Muscle layer of colon (tissue), 2 donors: Measurements from ENCODE around the gene KCNJ1.
A peak's percentile ranks its signal among the peaks of the same experiment; 100 is the strongest.

Experiments
- H3K27ac ChIP-seq: one replicate; pipeline ENCODE4 v1.7.0; 2013; ENCODE audit warnings: low read depth, mild to moderate bottlenecking, low read length, moderate library complexity
- H3K27me3 ChIP-seq, 2 donors: one replicate each; pipeline ENCODE4 v1.7.0; 2013; ENCODE audit warnings: low read length in 2 of 2, mild to moderate bottlenecking in 2 of 2; ENCODE audit not compliant: insufficient read depth in 2 of 2, control insufficient read depth in 1 of 2
- H3K36me3 ChIP-seq: one replicate; pipeline ENCODE4 v1.7.0; 2013; ENCODE audit warnings: mild to moderate bottlenecking, low read length; ENCODE audit not compliant: insufficient read depth
- H3K4me1 ChIP-seq: one replicate; pipeline ENCODE4 v1.7.0; 2013; ENCODE audit warnings: mild to moderate bottlenecking, low read length; ENCODE audit not compliant: insufficient read depth
- H3K4me3 ChIP-seq, 2 donors: one replicate each; pipeline ENCODE4 v1.7.0; 2013; ENCODE audit warnings: low read length in 2 of 2, low read depth in 1 of 2, mild to moderate bottlenecking in 1 of 2, moderate library complexity in 1 of 2
- H3K9ac ChIP-seq: one replicate; pipeline ENCODE4 v1.7.0; 2013; ENCODE audit warnings: low read length
- H3K9me3 ChIP-seq: one replicate; pipeline ENCODE4 v1.7.0; 2013; ENCODE audit warnings: mild to moderate bottlenecking, low read length
- donor health status: abdominal sarcoma.
- donor health status: Adenocarcinoma of cecum.

Gene KCNJ1

GRCh38 chr11:128890216-128890542 lies 23.1 kb upstream of the KCNJ1 start:
- Histone ChIP-seq H3K9me3 (no peaks in the 10 kb centered on the region), H3K27me3 (peaks cover 11 to 23% of the 10 kb centered on the region in 2 donors), H3K4me1 (peaks cover 5% of the 10 kb centered on the region), H3K9ac (no peak overlapping the region), H3K27ac (no peak overlapping the region), H3K36me3 (no peaks in the 10 kb centered on the region), H3K4me3 (peak overlapping the region in 1 of 2 donors; percentile 32)

- no peak overlapping the region for H3K9ac ChIP-seq
- H3K4me1 ChIP-seq: peaks cover 5% of the 10 kb centered on the region
- no peaks in the 10 kb centered on the region for H3K36me3 ChIP-seq
- no peak overlapping the region for H3K4me3 ChIP-seq
- no peaks in the 10 kb centered on the region for H3K9me3 ChIP-seq
- H3K27me3 ChIP-seq: peaks cover 11 to 23% of the 10 kb centered on the region in 2 donors
- H3K27ac ChIP-seq: no peak overlapping the region
These were observed 22.6 kb upstream of the KCNJ1 start for GRCh38 chr11:128889657-128890213.

- H3K4me3 ChIP-seq: no peak overlapping the region
These were observed 21.2 kb upstream of the KCNJ1 start for GRCh38 chr11:128888034-128888985.

GRCh38 chr11:128886406-128887124 lies 19.5 kb upstream of the KCNJ1 start:
- Histone ChIP-seq H3K27ac (no peak overlapping the region), H3K9ac (no peak overlapping the region), H3K4me3 (no peak overlapping the region), H3K27me3 (peaks cover 11 to 20% of the 10 kb centered on the region in 2 donors), H3K4me1 (peaks cover 5% of the 10 kb centered on the region), H3K36me3 (no peaks in the 10 kb centered on the region), H3K9me3 (no peaks in the 10 kb centered on the region)

More at GRCh38 chr11:128888034-128888985, 21.2 kb upstream of the KCNJ1 start:
- Histone ChIP-seq H3K36me3 (no peaks in the 10 kb centered on the region), H3K27me3 (peaks cover 11 to 23% of the 10 kb centered on the region in 2 donors), H3K9ac (no peak overlapping the region), H3K4me1 (peaks cover 5% of the 10 kb centered on the region), H3K27ac (no peak overlapping the region), H3K9me3 (no peaks in the 10 kb centered on the region)

- H3K9ac ChIP-seq: no peak overlapping the region
- no peak overlapping the region for H3K27ac ChIP-seq
- H3K36me3 ChIP-seq: no peaks in the 10 kb centered on the region
- H3K27me3 ChIP-seq: peaks cover 6 to 7% of the 10 kb centered on the region in 2 donors
- H3K4me3 ChIP-seq: no peak overlapping the region
- no peaks in the 10 kb centered on the region for H3K9me3 ChIP-seq
- H3K4me1 ChIP-seq: no peaks in the 10 kb centered on the region
These were observed 17.7 kb upstream of the KCNJ1 start for GRCh38 chr11:128884703-128885338.

- H3K27ac ChIP-seq: no peak overlapping the region
- H3K4me3 ChIP-seq: no peak overlapping the region
- peaks cover 0 to under 1% of the 10 kb centered on the region in 2 donors for H3K27me3 ChIP-seq
- H3K36me3 ChIP-seq: no peaks in the 10 kb centered on the region
- no peaks in the 10 kb centered on the region for H3K9me3 ChIP-seq
- no peaks in the 10 kb centered on the region for H3K4me1 ChIP-seq
- H3K9ac ChIP-seq: no peak overlapping the region
These were observed 17.0 kb upstream of the KCNJ1 start for GRCh38 chr11:128884054-128884453.

GRCh38 chr11:128882451-128882850 lies 15.4 kb upstream of the KCNJ1 start:
- no peaks in the 10 kb centered on the region for H3K4me1 ChIP-seq
- H3K9me3 ChIP-seq: no peaks in the 10 kb centered on the region

GRCh38 chr11:128881221-128881620 lies 14.1 kb upstream of the KCNJ1 start:
- H3K4me3 ChIP-seq: no peak overlapping the region
- H3K9ac ChIP-seq: no peak overlapping the region
- H3K27ac ChIP-seq: no peak overlapping the region
- no peaks in the 10 kb centered on the region for H3K36me3 ChIP-seq
- H3K9me3 ChIP-seq: no peaks in the 10 kb centered on the region
- H3K4me1 ChIP-seq: no peaks in the 10 kb centered on the region
- no peaks in the 10 kb centered on the region for H3K27me3 ChIP-seq

More at GRCh38 chr11:128882451-128882850, 15.4 kb upstream of the KCNJ1 start:
- Histone ChIP-seq H3K9ac (no peak overlapping the region), H3K27ac (no peak overlapping the region), H3K36me3 (no peaks in the 10 kb centered on the region), H3K4me3 (no peak overlapping the region), H3K27me3 (no peaks in the 10 kb centered on the region)

GRCh38 chr11:128879817-128880216 lies 12.7 kb upstream of the KCNJ1 start:
- no peak overlapping the region for H3K4me3 ChIP-seq
- H3K4me1 ChIP-seq: no peaks in the 10 kb centered on the region
- H3K36me3 ChIP-seq: no peaks in the 10 kb centered on the region
- no peak overlapping the region for H3K27ac ChIP-seq
- no peaks in the 10 kb centered on the region for H3K27me3 ChIP-seq
- no peaks in the 10 kb centered on the region for H3K9me3 ChIP-seq
- H3K9ac ChIP-seq: no peak overlapping the region

- H3K9me3 ChIP-seq: no peaks in the 10 kb centered on the region
- no peaks in the 10 kb centered on the region for H3K4me1 ChIP-seq
- H3K36me3 ChIP-seq: no peaks in the 10 kb centered on the region
- H3K27me3 ChIP-seq: no peaks in the 10 kb centered on the region
- no peak overlapping the region for H3K9ac ChIP-seq
- H3K27ac ChIP-seq: no peak overlapping the region
- no peak overlapping the region for H3K4me3 ChIP-seq
These were observed 11.4 kb upstream of the KCNJ1 start for GRCh38 chr11:128878455-128878854.

- no peaks in the 10 kb centered on the region for H3K4me1 ChIP-seq
- H3K36me3 ChIP-seq: no peaks in the 10 kb centered on the region
- no peaks in the 10 kb centered on the region for H3K9me3 ChIP-seq
- H3K4me3 ChIP-seq: no peak overlapping the region
- no peak overlapping the region for H3K9ac ChIP-seq
- no peak overlapping the region for H3K27ac ChIP-seq
- no peaks in the 10 kb centered on the region for H3K27me3 ChIP-seq
These were observed 10.6 kb upstream of the KCNJ1 start for GRCh38 chr11:128877726-128878125.
